GM21423 (cell line): ENCODE data around the gene BMP8B.
"Not testable (repeated sequence)": the region's sequence is repeated elsewhere in the genome, so short reads cannot be mapped to it uniquely, and the experiment has no call there.

Experiments used
- ATAC-seq: cut with Tn5 transposase; IDR thresholded peaks from one replicate; pipeline ENCODE4 v1.9.1; 2021; ENCODE audit warnings: mild to moderate bottlenecking, moderate library complexity; ENCODE audit not compliant: unreplicated experiment

The BMP8B gene

DNA sequence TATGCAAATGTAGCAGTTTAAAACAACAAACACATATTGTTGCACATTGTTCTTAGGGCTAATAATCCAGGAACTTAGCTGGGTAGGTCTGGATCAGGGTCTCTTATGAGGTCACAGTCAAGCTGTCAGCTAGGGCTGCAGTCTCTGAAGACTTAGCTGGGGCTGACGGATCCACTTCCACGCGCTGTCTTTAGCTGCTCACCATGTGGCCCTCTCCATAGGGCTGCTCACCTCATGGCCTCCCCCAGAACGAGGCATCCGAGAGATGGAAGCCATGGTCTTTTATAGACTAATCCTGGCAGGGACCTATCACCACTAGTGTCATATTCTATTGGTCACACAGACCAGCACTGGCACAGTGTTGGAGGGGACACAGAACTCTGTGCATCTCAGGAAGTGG, 8.8 kb downstream of the BMP8B start:
- ATAC-seq: no peak

DNA sequence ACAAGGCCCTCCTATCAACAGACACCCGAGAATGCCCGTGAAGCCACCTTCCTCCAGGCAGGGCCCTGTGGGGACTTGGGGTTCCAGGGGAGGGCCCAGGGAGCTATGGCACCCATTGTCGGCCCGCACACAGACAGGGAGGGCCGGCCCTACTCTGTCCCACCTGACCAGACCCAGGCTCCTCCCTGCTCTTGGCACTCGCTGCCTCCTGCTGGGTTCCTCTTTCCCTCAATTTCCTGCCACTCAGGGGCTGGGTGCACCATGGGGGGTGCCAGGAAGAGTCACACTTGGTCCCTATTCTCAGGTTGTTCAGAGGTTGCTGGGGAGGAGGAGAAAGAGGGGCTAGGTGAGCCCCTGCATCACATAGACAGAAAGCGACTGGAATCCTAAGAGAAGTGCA, 9.5 kb downstream of the BMP8B start:
- no peak for ATAC-seq

DNA sequence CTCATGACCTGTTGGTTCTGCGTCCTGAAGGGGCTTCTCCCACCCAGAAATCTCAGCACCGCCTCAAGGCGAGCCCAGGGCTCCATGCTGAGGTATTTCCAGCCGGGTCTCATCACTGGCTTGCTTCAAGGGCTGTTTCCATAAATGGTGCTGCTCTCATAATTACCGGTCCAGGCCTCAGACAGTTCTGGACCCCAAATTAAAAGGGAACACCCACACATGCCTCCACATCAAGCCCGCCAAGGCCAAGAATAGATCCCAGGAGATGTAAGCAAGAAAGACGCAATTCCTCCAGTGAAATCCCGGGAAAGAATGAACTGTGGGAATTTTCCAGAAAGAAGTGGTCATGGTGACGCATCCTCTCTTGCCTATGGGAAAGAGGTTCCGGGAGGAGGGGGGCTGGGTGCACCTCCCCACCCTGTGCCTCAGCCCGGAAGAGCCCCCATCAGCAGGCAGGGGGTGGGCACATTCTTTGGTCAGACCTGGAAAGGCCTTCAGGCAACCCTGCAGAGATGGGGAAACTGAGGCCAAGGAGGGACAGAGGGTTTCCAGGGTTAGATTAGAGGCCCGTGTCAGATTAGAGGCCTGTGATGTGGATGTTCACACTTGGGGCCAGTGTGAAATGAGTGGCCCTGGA, 10.1 kb downstream of the BMP8B start:
- ATAC-seq: not testable (repeated sequence)

DNA sequence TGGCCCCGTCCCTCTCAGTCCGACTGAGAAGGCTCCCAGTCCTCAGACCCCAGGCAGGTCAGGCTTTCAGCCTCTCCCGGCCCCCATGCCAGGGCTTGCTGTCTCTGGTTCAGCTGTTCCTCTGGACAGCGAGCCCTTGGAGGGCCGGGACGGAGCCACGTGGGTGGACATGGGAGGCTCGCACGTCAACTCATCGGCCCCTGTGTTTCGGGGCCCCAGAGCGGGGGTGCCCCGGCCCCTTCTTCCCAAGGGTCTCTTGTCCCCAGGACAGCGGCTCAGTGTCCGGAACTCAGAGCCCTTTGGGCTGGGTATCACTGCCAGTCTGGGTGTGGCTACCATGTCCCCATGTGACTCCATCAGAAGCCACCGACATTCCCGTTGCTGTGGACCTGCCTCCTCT, 10.8 kb downstream of the BMP8B start:
- not testable (repeated sequence) for ATAC-seq

DNA sequence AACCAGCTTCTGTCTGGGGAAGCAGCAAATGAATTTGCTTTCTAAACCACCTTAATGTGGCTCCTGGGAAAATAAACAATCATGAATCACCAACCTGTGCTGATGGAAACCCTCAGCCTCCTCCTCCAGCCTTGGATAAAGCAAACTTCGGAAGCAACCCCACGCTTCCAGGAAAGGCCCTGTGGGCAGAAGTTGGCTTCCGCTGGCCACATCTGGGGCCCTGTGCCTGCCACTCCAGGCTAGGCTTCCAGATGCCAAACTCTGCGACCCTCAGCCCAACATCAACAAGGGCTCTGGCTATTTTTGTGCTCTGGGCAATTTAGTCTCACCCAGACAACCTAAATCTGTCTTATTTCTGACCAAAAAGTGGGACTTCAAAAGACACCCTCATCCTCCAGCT, 11.4 kb downstream of the BMP8B start:
- ATAC-seq: no peak

DNA sequence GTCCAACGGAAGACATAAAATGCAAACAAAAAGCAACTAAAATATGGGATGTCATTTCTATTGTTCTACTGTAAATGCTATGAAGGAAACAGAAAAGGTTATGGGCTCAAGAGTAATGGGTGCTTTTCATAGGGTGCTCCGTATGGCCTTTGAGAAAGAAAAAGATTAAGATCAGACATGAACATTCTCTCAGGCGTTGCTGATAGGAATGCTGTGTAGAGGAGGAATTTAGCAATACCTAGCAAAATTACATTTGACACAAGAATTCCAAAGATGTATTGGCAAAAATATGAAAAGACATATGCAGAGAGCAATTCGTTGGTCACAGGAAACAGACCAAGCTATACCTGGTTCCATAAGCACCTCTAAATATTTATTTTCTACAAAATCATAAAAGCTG, 11.8 kb downstream of the BMP8B start:
- ATAC-seq: no peak

DNA sequence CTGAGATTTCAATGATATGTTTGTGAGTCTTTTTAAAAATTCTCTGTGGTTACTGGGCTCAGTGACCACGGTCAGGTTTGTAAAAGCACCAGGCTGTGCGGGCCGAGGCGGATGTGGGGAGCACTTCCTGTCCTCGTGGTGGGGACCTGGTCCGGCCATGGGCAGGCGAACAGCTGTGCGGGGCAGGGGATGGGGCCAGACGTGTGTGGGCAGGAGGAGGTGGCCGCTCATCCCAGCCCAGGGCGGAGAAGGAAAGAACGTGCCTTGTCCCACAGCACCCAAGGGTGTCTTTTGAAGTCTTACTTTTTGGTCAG, 12.3 kb downstream of the BMP8B start:
- ATAC-seq: no peak

DNA sequence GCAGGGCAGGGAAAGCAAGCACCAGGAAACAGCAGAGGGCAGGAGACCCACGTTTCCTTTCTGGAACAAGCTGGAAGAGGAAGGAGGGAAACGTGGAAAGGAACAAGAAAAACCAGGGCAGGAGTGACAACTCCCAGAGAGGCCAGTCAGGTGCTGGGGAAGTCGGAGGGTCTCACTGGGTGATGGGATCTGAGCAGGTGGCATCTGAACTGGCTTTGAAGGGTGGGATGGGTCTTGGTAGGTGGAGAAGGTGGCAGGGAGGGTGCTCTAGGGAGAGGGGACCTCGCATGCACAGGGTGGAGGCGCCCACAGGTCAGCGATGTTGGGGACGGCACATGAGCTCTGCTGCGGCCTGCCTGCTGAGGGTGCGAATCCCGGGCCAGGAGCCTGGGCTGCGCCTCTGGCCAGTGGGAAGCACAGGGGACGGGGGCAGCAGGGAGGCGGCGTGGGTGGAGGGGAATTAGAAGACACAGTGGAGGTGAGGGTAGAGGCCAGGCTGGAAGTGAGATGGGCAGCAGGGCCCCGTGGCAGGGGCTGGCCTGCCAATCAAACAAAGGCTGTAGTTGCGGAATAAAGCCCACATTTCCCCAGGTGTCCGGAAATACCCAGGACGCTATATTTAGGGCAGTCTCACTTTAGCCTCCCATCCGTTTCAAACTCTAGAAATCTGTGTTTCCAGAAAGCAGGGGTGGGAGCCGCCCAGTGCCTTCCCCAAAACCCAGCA, 12.8 kb downstream of the BMP8B start:
- not testable (repeated sequence) for ATAC-seq

DNA sequence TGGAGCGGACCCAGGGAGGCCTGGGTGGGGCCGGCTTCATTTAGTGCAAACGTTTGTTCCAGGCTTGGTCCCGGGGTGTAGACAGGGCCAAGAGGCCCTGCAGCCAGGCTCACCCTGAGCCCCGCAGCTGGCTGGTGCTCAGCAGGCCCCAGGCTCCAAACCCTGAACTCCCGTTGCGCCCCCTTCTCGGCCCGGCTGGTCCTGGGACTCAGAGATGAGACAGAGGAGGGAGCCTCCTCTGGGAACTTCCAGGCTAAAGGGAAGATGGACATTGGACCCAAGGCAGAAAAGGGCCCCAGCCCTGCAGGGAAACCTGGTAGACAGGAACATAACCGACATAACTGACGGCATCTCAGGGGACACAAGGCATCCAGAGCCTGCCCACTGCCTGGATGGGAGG, 13.5 kb downstream of the BMP8B start:
- not testable (repeated sequence) for ATAC-seq

DNA sequence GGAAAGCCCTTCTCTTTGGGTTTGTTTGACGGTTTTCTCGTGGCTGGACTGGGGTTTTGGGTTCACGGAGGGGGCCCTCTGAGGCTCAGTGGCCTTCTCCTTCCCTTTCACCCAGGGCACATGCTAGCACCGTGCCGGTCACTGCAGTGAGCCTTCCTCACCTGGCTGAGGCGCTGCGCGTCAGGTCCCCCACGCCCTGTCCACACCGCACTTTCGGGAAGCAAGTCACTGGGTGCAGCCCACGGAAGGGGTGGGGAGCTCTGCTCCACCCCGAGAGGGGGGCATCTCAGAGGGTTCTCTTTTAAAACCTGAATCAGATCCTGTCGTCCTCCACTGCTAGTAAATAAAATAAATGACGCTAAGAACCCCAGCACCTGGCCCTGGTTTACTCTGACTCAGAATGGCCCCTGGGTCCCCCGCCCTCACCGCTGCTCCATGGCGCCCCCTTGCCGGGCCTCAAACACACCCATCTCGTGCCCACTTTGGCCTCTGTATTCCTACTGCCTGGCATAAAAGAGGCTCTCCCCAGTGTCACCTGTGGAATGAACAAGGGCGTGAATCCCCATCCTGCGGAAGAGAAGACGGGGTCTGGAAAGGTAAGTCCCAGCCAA, 15.2 kb downstream of the BMP8B start:
- not testable (repeated sequence) for ATAC-seq

DNA sequence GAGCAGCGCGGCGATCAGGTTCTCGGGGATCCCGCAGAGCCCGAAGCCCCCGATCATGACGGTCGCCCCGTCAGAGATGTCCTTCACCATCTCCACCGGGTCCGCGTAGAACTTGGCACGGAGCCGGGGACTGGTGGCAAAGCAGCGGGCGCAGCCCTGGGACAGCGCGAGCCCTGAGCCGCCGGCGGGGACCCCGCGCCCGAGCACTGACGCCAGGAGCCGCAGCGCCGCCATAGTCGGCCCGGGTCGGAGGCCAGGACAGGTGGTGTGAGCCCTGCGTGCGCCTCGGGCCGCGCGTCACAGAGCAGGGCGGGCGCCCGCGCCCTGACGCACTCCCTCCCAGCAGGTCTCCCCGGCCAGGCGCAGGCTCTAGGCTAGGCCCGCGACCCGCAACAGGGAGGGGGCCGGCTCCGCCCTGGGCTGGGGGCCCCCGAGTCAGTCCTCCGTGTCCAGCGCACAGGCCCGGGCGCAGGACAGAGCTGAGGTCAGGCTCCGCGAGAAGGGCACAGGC, 17.6 kb downstream of the BMP8B start, which contains the start of gene OXCT2:
TSS of gene OXCT2 (minus strand) at position 327 of the 511 bp plus-strand sequence. CDS start at position 234, 93 bp downstream.
- not testable (repeated sequence) for ATAC-seq

DNA sequence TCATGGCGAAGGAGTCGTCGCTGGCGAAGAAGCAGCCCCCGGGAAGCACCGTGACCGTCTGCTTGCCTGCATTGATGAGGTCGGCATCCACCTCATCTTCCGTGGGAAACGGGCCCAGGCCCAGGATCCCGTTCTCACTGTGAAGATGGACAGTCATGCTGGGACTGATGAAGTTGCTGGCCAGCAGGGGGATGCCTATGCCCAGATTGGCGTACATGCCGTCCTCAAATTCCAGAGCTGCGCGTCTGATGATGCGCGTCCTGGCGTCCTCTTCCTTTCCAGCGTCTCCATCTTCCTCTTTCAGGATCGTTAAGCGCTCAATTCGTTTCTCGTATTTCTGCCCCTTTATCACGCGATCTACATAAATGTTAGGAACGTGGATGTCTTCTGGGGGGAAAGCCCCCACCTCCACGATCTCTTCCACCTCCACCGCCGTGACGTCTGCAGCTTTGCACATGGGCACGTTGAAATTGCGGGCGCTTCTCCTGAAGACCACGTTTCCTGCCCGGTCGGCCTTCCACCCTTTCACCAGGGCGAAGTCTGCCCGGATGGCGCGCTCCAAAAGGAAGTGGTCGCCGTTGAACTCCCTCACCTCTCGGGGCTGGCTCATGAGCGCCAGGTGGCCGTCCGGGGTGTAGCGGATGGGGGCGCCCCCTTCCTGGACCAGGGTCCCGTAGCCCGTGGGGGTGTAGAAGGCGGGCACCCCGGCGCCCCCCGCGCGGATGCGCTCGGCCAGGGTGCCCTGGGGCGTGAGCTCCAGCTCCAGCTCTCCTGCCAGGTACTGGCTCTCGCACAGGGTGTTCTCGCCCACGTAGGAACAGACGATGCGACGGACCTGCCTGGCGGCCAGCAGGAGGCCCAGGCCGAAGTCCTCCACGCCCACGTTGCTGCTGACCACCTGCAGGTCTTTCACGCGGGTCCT, 18.3 kb downstream of the BMP8B start:
- not testable (repeated sequence) for ATAC-seq

DNA sequence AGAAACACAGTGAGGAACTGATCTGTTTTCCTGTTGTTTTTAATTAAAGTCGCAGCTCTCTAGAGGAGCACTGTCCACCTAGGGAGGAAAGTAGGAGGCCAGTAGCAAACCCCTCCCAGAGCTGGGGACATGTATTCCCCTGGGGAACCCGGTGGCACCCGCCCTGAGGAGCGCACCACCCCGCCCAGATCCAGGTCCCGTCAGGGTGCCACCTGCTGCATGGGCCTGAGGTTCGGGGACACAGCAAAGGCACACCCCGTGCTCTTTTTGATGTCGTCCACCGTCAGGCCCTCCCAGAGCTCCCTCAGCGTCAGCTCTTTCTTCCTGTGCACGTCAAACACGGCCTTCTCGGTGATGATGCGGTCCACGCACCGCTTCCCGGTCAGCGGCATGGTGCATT, 19.2 kb downstream of the BMP8B start:
- ATAC-seq: not testable (repeated sequence)

DNA sequence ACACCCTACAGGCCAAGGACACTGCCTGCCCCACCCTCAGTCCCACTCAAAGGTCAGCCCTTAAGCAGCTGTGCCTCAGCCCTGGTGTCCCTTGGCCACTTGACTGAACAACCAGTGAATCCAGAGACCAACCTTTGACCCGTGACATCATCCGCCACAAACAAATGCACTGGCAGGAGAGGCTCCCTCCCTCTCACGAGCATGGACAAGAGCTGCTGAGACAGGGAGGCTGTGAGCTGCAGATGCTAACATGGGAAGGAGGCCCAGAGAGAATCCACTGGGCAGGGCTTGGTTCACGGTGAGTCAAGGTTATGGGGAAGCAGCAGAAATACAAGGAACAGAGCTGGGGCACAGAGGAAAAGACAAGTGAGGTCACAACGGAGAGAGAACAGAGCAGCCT, 22.2 kb downstream of the BMP8B start:
- ATAC-seq: not testable (repeated sequence)

DNA sequence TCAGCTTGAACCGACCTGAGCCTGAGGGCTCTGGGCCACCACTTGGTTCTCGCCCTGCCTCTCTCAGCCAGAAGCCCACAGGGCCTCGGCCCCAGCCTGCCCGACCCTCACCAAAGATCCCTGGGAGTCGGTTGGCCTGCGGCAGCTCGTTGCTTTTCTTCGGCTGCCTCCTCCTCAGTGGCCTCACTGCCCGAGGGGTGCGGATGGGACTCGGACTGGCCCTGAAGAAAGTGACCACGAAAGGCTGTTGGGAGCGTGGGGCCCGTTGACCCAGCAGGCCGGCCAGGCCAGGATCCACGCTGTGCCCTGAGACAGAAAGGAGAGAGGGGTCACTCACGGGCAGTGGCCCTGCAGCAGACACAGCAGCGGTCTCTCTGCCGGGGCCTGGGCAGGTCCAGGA, 24.2 kb downstream of the BMP8B start:
- not testable (repeated sequence) for ATAC-seq

DNA sequence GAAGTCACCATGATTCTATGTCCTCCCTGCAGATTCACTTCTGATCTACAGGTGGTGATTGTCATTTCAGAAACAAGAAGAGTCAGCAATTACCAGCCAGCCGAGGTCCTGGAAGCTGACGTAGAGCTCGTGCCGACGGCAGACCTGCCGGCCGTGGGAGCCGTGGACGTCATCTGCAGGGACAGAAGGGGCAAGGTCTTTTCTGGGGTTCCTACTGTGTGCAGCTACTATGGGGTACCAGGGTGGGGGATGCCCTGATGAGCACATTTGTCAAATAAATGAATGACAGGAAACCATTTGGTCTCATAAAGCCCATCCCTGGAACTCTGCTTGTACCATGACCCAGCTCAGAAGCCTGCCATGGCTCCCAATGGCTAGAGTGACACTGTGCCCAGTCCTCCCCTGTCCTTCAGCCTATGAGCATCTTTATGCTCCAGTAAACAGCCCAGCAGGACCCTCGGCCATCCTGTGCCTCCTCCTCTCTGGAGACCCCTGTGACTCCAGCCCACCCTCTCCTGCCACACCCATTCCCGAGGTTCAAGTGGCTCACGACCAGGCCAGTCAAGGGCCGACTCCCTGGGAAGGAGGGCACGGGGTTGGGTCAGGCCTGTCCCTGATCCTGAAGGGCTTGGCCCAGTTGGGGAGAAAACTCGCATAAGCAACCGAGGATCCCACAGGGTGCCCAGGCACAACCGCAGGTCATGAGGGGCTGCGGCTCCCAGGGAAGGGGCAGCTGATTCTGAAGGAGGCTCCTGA, 24.9 kb downstream of the BMP8B start:
- not testable (repeated sequence) for ATAC-seq

DNA sequence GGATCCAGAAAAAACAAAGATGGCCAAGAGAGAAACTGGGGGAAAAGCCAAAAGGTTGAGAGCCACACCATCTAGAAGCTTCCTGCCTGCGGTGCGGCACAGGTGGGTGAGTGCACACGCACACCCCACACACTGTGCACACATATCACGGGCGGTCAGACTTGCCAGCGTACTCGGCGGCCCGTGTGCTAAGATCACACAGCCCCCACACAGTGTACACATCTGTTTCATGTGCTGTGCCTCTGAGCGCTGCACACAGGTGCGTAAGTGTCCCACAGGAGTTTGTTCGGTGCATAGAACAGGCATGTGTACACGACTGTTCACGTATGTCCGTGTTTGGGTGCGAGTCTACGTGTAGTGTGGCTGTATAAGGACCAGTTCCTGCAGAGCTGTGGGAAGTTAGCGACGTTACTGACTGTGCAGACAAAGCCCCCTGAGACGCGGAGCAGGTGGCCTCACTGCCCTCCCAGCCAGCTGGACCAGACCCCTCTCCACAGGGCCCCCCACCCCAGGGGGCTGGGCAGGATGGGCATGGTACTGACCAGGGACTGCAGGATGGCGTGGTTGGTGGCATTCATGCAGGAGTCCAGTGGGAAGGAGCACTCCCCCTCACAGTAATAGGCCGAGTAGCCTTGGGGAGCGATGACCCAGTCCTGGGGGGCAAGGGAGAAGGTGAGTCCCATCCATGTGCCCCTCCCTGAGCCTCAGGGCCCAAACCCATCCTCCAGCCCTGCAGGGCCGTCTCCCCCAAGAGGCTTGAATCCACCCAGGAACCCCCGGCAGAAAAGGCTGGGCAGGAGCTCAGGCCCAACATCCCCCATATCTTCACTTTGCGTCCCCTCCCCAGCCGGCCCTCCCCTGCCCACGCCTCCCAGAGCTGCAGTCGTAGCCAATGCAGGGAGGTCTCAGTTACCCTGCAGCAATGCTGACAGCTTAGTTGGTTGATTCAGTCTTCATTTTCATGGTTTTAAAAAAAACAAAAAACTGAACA, 25.8 kb downstream of the BMP8B start:
- no peak for ATAC-seq

DNA sequence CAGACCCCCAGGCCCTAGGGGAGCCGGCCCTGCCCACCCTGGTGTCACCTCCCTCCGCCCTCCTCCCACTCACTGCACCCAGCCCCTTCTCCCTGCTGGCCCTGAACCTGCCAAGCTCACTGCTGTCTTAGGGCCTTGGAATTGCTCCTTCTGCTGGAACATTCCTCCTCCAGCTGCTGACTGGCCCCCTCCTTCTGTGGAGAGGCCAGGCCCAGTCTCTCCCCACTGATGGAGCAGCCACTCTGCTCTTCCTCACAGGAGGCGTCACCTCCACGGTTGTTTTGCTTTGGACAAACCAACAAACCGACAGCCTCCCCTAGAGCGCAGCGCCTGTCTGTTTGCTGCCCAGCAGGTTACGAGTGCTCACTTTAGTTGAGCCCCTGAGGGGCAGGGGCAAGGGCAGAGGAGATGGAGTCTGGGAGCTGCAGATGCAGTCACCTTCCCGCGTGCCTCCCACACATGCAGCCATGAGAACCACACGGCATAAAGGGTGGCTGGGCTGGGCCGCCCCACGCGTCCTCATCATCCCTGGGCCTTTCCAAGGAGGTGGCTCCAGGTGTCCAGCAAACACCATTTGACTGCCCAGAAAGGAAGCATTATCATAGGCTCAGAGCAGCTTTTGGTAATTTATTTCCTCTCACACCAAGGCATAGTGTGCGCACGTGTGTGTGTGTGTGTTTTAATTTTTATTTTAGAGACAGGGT, 27.0 kb downstream of the BMP8B start:
- ATAC-seq: no peak
